Upper lobe of left lung (tissue), 6 donors: Measurements from ENCODE around the gene STRIP1. TPM values are rescaled to one million over a fixed set of nuclear protein-coding genes. Genes with fewer than 3 reads are reported as not detected.
"Not testable (repeated sequence)": the region's sequence is repeated elsewhere in the genome, so short reads cannot be mapped to it uniquely, and the experiment has no call there.

Source experiments
- ATAC-seq, 2 donors: fragments of 200-7000 bp; cut with Tn5 transposase; one replicate each; pipeline ENCODE4 v1.9.1; 2022; ENCODE audit warnings: mild to moderate bottlenecking in 2 of 2, moderate library complexity in 2 of 2; ENCODE audit not compliant: low FRiP score in 2 of 2
- DNase-seq, 2 donors: peaks; one replicate each; pipeline ENCODE4 v3.0.0-alpha.2; 2019 to 2020
- H3K27ac ChIP-seq, 4 donors: fragments of 200-600 bp; sonication (generic); one replicate each; pipeline ENCODE4 v1.5.1; 2016 to 2019
- H3K27me3 ChIP-seq, 4 donors: fragments of 200-600 bp; sonication (generic); one replicate each; pipeline ENCODE4 v1.5.1; 2017 to 2019
- H3K36me3 ChIP-seq, 4 donors: fragments of 200-600 bp; sonication (generic); one replicate each; pipeline ENCODE4 v1.5.1; 2016 to 2019
- H3K4me1 ChIP-seq, 4 donors: fragments of 200-600 bp; sonication (generic); one replicate each; pipeline ENCODE4 v1.5.1; 2018 to 2019
- H3K4me3 ChIP-seq, 4 donors: fragments of 200-600 bp; sonication (generic); one replicate each; pipeline ENCODE4 v1.5.1; 2017 to 2019; ENCODE audit warnings: mild to moderate bottlenecking in 2 of 4, moderate library complexity in 1 of 4
- H3K9me3 ChIP-seq, 4 donors: fragments of 200-600 bp; sonication (generic); one replicate each; pipeline ENCODE4 v1.5.1; 2018 to 2019
- EP300 ChIP-seq, 4 donors: sonication (generic); formaldehyde crosslinking; IDR thresholded peaks; one replicate each; pipeline ENCODE4 v1.5.1; 2017; ENCODE audit warnings: antibody characterized with exemption in 4 of 4, control low read depth in 2 of 4
- POLR2A ChIP-seq, 4 donors: fragments of 450-650 bp; IDR thresholded peaks; one replicate each; pipeline ENCODE4 v1.5.1; 2016 to 2017; ENCODE audit warnings: antibody characterized with exemption in 4 of 4, mild to moderate bottlenecking in 2 of 4
- POLR2AphosphoS5 ChIP-seq, 2 donors: sonication (generic); formaldehyde crosslinking; IDR thresholded peaks; one replicate each; pipeline ENCODE4 v1.5.1; 2017; ENCODE audit warnings: antibody characterized with exemption in 2 of 2
- WGBS, 2 donors: methylation state at CpG; one replicate each; pipeline ENCODE4 v1.1.5; 2017 to 2018; 5-methylcytosine and 5-hydroxymethylcytosine counted together
- total RNA-seq, 6 donors: library from RNA; depleted of rRNA in 4 of 6; stranded (reverse); fragments of >200 nt in 4 of 6; gene quantifications; one replicate each; pipeline versions ENCODE4 v1.1.0 to v1.2.1, GENCODE V29; 2016 to 2021
- TF ChIP-seq, protein P1 (sequence below), 6 experiments: fragments of 450-650 bp in 4 of 6; fragments of 200-600 bp in 2 of 6; sonication (generic) in 2 of 6; IDR thresholded peaks; one replicate each; pipeline ENCODE4 v1.5.1; 2016 to 2019; ENCODE audit warnings: antibody characterized with exemption in 6 of 6
- donor health status: DM: no; HTN: no; CAD: no; lungs with moderate emphysema.
- donor health status: DM: no; HTN: yes; CAD: no; lungs with severe emphysema.

The STRIP1 gene
- total RNA-seq, 6 donors from 2014 or later = 29.2 to 62.9 (median 34.3) TPM

DNA sequence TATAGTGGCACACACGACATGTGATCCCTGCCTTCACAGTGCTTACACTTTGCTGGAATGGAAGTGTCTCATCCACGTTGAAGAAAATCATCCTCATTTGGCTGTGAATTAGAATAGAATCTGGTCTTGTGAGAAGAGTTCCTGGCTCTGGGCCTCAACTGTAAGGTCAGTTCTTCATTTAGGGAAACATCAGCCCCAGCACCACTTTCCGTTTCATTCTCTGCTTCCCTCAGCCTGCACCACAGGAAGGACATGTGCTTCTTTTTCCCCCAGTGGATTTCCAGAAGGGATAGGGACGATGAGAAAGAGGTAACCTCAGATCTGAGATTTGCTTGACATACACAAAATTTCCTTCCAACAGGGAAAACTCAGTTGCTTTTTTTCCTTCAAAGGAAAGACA is 39.7 kb downstream of the STRIP1 start:
- Histone ChIP-seq H3K4me3 (no peak overlapping the region), H3K9me3 (no peaks in the 10 kb centered on the region), H3K27me3 (peaks cover 2 to 28% (median 20%) of the 10 kb centered on the region in 4 donors), H3K27ac (no peak overlapping the region), H3K4me1 (peaks cover 12 to 17% (median 13%) of the 10 kb centered on the region in 4 donors), H3K36me3 (no peaks in the 10 kb centered on the region)
- WGBS, 2 donors = 62 to 66% methylated on average over 4 of the region's 4 CpGs
- DNase-seq (no peak), ATAC-seq (no peak)
- TF ChIP-seq POLR2AphosphoS5 (IDR thresholded peaks at IDR 0.05) (no peak), POLR2A (IDR thresholded peaks at IDR 0.05) (no peak), EP300 (IDR thresholded peaks at IDR 0.05) (no peak)
- TF ChIP-seq, protein P1, sequence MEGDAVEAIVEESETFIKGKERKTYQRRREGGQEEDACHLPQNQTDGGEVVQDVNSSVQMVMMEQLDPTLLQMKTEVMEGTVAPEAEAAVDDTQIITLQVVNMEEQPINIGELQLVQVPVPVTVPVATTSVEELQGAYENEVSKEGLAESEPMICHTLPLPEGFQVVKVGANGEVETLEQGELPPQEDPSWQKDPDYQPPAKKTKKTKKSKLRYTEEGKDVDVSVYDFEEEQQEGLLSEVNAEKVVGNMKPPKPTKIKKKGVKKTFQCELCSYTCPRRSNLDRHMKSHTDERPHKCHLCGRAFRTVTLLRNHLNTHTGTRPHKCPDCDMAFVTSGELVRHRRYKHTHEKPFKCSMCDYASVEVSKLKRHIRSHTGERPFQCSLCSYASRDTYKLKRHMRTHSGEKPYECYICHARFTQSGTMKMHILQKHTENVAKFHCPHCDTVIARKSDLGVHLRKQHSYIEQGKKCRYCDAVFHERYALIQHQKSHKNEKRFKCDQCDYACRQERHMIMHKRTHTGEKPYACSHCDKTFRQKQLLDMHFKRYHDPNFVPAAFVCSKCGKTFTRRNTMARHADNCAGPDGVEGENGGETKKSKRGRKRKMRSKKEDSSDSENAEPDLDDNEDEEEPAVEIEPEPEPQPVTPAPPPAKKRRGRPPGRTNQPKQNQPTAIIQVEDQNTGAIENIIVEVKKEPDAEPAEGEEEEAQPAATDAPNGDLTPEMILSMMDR (IDR thresholded peaks at IDR 0.05) = no peak

DNA sequence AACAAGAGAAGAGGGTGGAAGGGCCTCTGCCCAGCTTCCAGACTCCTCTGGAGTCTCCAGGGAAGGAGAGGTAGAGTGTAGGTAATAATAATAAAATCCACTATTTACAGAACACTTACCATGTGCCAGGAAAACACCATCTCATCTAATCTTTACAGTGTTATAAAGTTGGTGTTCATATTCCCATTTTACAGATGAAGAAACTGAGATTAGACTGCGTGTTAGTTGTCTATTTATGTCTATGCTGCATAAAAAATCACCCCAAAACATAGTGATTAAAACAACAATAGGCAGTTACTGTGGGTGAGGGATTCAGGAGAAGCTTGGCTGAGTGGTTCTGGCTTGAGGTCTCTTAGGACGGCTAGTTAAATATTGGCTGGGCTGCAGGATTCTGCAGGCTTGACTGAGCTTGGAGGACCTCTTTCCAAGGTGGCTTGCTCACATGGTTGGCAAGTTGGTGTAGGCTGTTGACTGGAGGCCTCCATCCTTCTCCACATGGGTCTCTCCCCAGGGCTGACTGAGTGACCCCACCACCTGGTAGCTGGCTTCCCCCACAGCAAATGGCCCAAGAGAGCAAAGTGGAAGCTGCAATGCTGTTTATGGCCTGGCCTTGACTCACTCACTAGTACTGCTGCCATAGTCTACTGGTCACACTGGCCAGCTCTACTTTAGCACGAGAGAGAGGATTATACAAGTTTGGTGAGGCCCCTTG is 42.5 kb downstream of the STRIP1 start:
- whole genome bisulfite sequencing, 2 donors = 87 to 91% methylated on average over 2 to 3 of the region's 3 CpGs
- Histone ChIP-seq H3K4me3 (no peak overlapping the region), H3K9me3 (no peaks in the 10 kb centered on the region), H3K27me3 (peaks cover 0 to 5% (median 0%) of the 10 kb centered on the region in 4 donors), H3K4me1 (no peaks in the 10 kb centered on the region), H3K27ac (no peak overlapping the region), H3K36me3 (no peaks in the 10 kb centered on the region)
- DNase-seq (no peak), ATAC-seq (no peak)
- TF ChIP-seq POLR2AphosphoS5 (IDR thresholded peaks at IDR 0.05) (no peak), POLR2A (IDR thresholded peaks at IDR 0.05) (no peak)

DNA sequence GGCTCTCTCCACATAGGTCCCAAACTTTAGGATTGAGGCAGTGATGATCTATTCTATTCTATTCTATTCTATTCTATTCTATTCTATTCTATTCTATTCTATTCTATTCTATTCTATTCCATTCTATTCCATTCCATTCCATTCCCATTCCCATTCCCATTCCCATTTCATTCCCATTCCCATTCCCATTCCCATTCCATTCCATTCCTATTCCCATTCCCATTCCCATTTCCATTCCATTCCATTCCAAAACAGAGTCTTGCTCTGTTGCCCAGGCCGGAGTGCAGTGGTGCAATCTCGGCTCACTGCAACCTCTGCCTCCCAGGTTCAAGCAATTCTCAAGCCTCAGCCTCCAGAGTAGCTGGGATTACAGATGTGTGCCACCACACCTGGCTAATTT is 45.6 kb downstream of the STRIP1 start:
- H3K27me3 ChIP-seq, H3K4me3 ChIP-seq, H3K36me3 ChIP-seq, H3K27ac ChIP-seq, ATAC-seq, DNase-seq, H3K9me3 ChIP-seq: not testable (repeated sequence)
- peaks cover 10 to 20% (median 12%) of the 10 kb centered on the region in 4 donors for H3K4me1 ChIP-seq
- WGBS, 2 donors = 96 to 100% methylated on average over 2 of the region's 2 CpGs

DNA sequence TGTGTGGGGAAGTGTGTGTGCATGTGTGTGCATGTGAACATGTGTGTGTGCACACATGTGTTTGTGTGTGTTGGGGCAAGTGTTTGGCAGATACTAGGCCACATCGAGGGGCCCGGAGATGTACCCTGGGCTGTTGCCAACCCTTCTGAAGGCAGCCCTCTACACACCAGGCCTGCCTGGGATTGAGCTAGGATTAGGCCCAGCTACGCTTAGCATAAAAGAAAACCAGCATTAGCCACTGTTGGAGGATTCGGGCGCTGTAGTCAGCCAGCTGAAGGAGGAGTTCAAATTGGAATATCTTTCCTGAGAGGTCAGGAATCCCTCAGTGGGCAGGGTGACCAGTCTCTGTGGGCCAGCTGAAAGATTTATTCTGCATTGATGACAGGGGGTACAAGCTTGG is 46.6 kb downstream of the STRIP1 start:
- Histone ChIP-seq H3K4me3 (no peak overlapping the region), H3K9me3 (no peaks in the 10 kb centered on the region), H3K27me3 (peaks cover 0 to 5% (median 2%) of the 10 kb centered on the region in 4 donors), H3K36me3 (no peaks in the 10 kb centered on the region), H3K4me1 (peaks cover 10 to 23% (median 12%) of the 10 kb centered on the region in 4 donors), H3K27ac (no peak overlapping the region)
- TF ChIP-seq, protein P1 (IDR thresholded peaks at IDR 0.05) = no peak
- TF ChIP-seq EP300 (IDR thresholded peaks at IDR 0.05) = no peak
- no peak for TF ChIP-seq POLR2A (IDR thresholded peaks at IDR 0.05)
- TF ChIP-seq POLR2AphosphoS5 (IDR thresholded peaks at IDR 0.05) = no peak
- no peak for ATAC-seq
- no peak for DNase-seq
- WGBS, 2 donors = 91 to 94% methylated on average over 5 of the region's 5 CpGs

DNA sequence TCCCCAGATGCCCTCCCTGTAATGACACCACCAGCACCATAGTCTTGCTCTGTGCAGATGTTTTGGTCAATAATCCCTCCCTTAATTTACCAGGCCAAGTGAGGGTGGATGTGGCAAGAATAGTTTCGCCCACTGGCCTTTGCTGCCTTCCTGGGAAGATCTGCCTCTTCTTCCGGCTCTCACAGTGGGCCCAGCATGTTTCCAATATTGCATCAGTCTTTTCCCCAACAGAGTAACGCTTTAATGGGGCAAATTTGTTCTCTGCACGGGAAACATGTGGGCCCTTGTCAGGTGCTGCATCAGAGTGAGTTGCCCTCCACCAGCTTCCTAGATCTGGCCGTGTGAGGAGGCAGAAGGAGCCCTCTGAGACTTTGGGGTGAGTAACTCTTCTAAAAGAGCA is 48.1 kb downstream of the STRIP1 start:
- 85 to 87% methylated on average over 5 of the region's 5 CpGs for WGBS, 2 donors
- Histone ChIP-seq H3K27ac (no peak overlapping the region), H3K4me3 (no peak overlapping the region), H3K36me3 (no peaks in the 10 kb centered on the region), H3K27me3 (peaks cover 0 to 5% (median 2%) of the 10 kb centered on the region in 4 donors), H3K4me1 (peaks cover 10 to 23% (median 12%) of the 10 kb centered on the region in 4 donors), H3K9me3 (no peaks in the 10 kb centered on the region)
- no peak for ATAC-seq
- TF ChIP-seq, protein P1 (IDR thresholded peaks at IDR 0.05) = no peak
- no peak for TF ChIP-seq POLR2AphosphoS5 (IDR thresholded peaks at IDR 0.05)
- no peak for TF ChIP-seq POLR2A (IDR thresholded peaks at IDR 0.05)
- TF ChIP-seq EP300 (IDR thresholded peaks at IDR 0.05) = no peak
- DNase-seq = no peak
